IPS DF 6.9 (cell line): ENCODE data around the gene PCLAF.
"Not testable (repeated sequence)": the region's sequence is repeated elsewhere in the genome, so short reads cannot be mapped to it uniquely, and the experiment has no call there.

Experiments used
- DNase-seq: peaks from one replicate; pipeline ENCODE4 v3.0.0-alpha.2; 2013; ENCODE audit warnings: low read depth, low spot score
- H3K27ac ChIP-seq: one replicate; pipeline ENCODE4 v1.5.1; 2013; ENCODE audit warnings: low read length, control low read depth
- H3K27me3 ChIP-seq: 2 replicates; pipeline ENCODE4 v1.6.1; 2013; ENCODE audit warnings: mild to moderate bottlenecking, low read length; ENCODE audit not compliant: control insufficient read depth, insufficient read depth
- H3K36me3 ChIP-seq: 2 replicates; pipeline ENCODE4 v1.6.1; 2013; ENCODE audit warnings: low read length; ENCODE audit not compliant: control insufficient read depth, insufficient read depth
- H3K4me1 ChIP-seq: 2 replicates; pipeline ENCODE4 v1.6.1; 2013; ENCODE audit warnings: low read length; ENCODE audit not compliant: control insufficient read depth, insufficient read depth
- H3K4me3 ChIP-seq: 2 replicates; pipeline ENCODE4 v1.5.1; 2013; ENCODE audit warnings: mild to moderate bottlenecking, low read length
- H3K9me3 ChIP-seq: 2 replicates; pipeline ENCODE4 v1.6.1; 2013; ENCODE audit warnings: low read length, inconsistent platforms; ENCODE audit not compliant: control insufficient read depth, insufficient read depth
- WGBS: extraction: QIAGEN DNeasy Blood & Tissue Kit; methylation state at CpG from one replicate; pipeline ENCODE4 v1.1.7; 2013; ENCODE audit warnings: mixed read lengths, missing lambda C conversion rate; ENCODE audit not compliant: insufficient read length, insufficient coverage; 5-methylcytosine and 5-hydroxymethylcytosine counted together

PCLAF gene

GRCh38 chr15:64344651-64345294 is 36.5 kb downstream of the PCLAF start:
- Histone ChIP-seq H3K4me3 (no peak overlapping the region), H3K36me3 (no peaks in the 10 kb centered on the region), H3K9me3 (no peaks in the 10 kb centered on the region), H3K27ac (no peak overlapping the region), H3K4me1 (no peaks in the 10 kb centered on the region), H3K27me3 (no peaks in the 10 kb centered on the region)
- no peak for DNase-seq

- no peak overlapping the region for H3K27ac ChIP-seq
- H3K36me3 ChIP-seq: no peaks in the 10 kb centered on the region
- no peak overlapping the region for H3K4me3 ChIP-seq
- DNase-seq: no peak
- no peaks in the 10 kb centered on the region for H3K27me3 ChIP-seq
- no peaks in the 10 kb centered on the region for H3K9me3 ChIP-seq
- H3K4me1 ChIP-seq: no peaks in the 10 kb centered on the region
- WGBS: no CpG with 5 or more reads among the region's 2 CpGs
Measured at GRCh38 chr15:64343841-64344240, 37.4 kb downstream of the PCLAF start.

DNA sequence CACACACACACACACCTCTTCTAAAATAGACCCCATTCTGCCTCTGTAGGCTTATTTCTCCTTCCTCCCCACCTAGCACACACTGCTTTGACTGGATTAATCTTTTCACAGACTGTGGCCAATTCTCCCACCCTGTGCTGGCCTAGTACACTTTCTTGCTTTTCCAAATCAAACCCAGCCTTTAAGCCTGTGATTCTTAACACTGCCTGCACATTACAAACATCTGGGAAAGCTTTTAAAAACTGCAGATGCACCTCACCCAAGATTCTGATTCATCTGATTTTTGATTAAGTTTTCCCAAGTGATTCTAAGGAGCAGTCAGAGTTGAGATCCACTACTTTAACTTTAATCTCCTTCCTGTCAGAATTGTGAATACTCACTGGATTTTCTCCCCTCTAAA is 38.0 kb downstream of the PCLAF start:
- H3K27ac ChIP-seq: no peak overlapping the region
- no peaks in the 10 kb centered on the region for H3K27me3 ChIP-seq
- DNase-seq: no peak
- no peaks in the 10 kb centered on the region for H3K36me3 ChIP-seq
- H3K9me3 ChIP-seq: no peaks in the 10 kb centered on the region
- H3K4me3 ChIP-seq: no peak overlapping the region
- H3K4me1 ChIP-seq: no peaks in the 10 kb centered on the region

- Histone ChIP-seq H3K4me3 (no peak overlapping the region), H3K27ac (no peak overlapping the region), H3K27me3 (no peaks in the 10 kb centered on the region), H3K4me1 (no peaks in the 10 kb centered on the region), H3K36me3 (no peaks in the 10 kb centered on the region), H3K9me3 (no peaks in the 10 kb centered on the region)
- DNase-seq: no peak
- no CpG with 5 or more reads among the region's 4 CpGs for WGBS
Measured at GRCh38 chr15:64341961-64342360, 39.3 kb downstream of the PCLAF start.

DNA sequence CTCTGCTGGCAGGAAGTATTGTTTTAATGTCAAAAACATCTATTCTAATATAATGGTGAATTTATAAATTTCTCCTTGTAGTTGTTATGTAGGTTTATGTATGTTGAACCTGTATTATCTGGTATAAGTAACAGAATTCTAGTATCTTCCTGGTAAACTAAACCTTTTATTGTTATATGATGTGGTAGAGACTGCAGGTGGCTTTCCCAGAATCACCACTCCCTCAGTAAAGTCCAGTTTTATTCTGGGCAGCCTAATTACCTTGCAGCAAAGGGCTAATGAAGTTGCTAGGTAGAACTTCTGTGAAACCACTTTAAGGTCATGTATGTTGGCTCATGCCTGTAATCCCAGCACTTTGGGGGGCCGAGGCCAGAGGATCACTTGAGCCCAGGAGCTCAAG is 40.9 kb downstream of the PCLAF start:
- Histone ChIP-seq H3K4me3 (no peak overlapping the region), H3K27ac (no peak overlapping the region), H3K4me1 (no peaks in the 10 kb centered on the region), H3K36me3 (no peaks in the 10 kb centered on the region), H3K27me3 (no peaks in the 10 kb centered on the region), H3K9me3 (no peaks in the 10 kb centered on the region)
- WGBS: no CpG with 5 or more reads among the region's 1 CpG
- no peak for DNase-seq

DNA sequence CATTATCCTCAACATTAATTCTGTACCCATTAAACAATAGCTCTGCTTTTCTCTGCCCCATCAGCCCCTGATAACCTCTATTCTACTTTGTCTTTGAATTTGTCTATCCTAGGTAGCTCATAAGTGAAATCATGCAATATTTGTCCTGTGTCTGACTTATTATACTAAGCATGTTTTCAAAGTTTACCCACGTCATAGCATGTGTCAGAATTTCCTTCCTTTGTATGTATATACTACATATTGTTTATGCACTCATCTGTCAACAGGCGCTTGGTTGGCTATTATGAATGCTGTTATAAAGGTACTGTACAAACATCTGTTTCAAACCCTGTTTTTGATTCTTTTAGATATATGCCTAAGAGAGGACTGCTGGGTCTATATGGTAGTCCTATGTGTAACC is 43.5 kb downstream of the PCLAF start:
- no peaks in the 10 kb centered on the region for H3K4me1 ChIP-seq
- DNase-seq: no peak
- WGBS: no CpG with 5 or more reads among the region's 2 CpGs
- no peaks in the 10 kb centered on the region for H3K27me3 ChIP-seq
- no peak overlapping the region for H3K27ac ChIP-seq
- no peaks in the 10 kb centered on the region for H3K9me3 ChIP-seq
- H3K4me3 ChIP-seq: no peak overlapping the region
- no peaks in the 10 kb centered on the region for H3K36me3 ChIP-seq

DNA sequence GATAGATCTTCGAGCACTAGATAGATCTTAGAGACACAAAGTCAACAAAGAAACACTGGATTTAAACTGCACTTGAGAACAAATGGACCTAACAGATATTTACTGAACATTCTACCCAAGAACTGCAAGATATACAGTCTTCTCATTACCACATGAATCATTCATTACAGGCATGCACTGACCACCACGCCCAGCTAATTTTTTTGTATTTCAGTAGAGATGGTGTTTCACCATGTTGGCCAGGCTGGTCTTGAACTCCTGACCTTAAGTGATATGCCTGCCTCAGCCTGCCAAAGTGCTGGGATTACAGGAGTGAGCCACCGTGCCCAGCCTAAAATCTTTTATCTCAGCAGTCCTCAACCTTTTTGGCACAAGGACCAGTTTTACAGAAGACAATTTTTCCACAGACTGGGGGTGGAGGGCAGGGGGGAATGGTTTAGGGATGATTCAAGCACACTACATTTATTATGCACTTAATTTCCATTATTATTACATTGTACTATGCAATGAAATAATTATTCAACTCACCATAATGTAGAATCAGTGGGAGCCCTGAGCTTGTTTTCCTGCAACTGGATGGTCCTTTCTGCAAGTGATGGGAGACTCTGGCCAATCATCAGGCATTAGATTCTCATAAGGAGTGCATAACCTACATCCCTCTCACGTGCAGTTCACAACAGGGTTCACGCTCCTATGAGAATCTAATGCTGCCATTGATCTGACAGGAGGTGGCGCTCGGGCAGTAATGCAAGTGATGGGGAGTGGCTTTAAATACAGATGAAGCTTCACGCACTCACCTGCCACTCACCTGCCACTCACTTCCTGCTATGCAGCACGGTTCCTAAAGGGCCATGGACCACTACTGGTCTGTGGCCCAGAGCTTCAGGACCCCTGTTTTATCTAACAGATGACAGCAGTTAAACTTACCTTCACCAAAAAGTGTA is 47.0 kb downstream of the PCLAF start:
- WGBS: no CpG with 5 or more reads among the region's 9 CpGs

GRCh38 chr15:64333516-64333915 is 47.7 kb downstream of the PCLAF start:
- no CpG with 5 or more reads among the region's 2 CpGs for WGBS
- DNase-seq: no peak
- no peak overlapping the region for H3K27ac ChIP-seq

More for the DNA sequence above, 47.0 kb downstream of the PCLAF start:
- Histone ChIP-seq H3K4me1 (no peaks in the 10 kb centered on the region), H3K27ac (no peak overlapping the region), H3K27me3 (no peaks in the 10 kb centered on the region), H3K36me3 (no peaks in the 10 kb centered on the region), H3K9me3 (no peaks in the 10 kb centered on the region), H3K4me3 (no peak overlapping the region)
- DNase-seq: no peak

DNA sequence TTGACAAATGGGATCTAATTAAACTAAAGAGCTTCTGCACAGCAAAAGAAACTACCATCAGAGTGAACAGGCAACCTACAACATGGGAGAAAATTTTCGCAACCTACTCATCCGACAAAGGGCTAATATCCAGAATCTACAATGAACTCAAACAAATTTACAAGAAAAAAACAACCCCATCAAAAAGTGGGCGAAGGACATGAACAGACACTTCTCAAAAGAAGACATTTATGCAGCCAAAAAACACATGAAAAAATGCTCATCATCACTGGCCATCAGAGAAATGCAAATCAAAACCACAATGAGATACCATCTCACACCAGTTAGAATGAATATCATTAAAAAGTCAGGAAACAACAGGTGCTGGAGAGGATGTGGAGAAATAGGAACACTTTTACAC is 49.6 kb downstream of the PCLAF start:
- H3K27me3 ChIP-seq, H3K4me3 ChIP-seq, DNase-seq, H3K36me3 ChIP-seq, H3K27ac ChIP-seq, H3K4me1 ChIP-seq, H3K9me3 ChIP-seq: not testable (repeated sequence)
- no CpG with 5 or more reads among the region's 3 CpGs for WGBS

More at GRCh38 chr15:64333516-64333915, 47.7 kb downstream of the PCLAF start:
- no peaks in the 10 kb centered on the region for H3K9me3 ChIP-seq
- H3K36me3 ChIP-seq: no peaks in the 10 kb centered on the region
- H3K27me3 ChIP-seq: no peaks in the 10 kb centered on the region
- H3K4me3 ChIP-seq: no peak overlapping the region
- no peaks in the 10 kb centered on the region for H3K4me1 ChIP-seq

GRCh38 chr15:64326975-64327374 is 54.3 kb downstream of the PCLAF start:
- H3K9me3 ChIP-seq, H3K4me1 ChIP-seq, DNase-seq, H3K36me3 ChIP-seq, H3K4me3 ChIP-seq, H3K27ac ChIP-seq, H3K27me3 ChIP-seq: not testable (repeated sequence)
- no CpG with 5 or more reads among the region's 15 CpGs for WGBS

DNA sequence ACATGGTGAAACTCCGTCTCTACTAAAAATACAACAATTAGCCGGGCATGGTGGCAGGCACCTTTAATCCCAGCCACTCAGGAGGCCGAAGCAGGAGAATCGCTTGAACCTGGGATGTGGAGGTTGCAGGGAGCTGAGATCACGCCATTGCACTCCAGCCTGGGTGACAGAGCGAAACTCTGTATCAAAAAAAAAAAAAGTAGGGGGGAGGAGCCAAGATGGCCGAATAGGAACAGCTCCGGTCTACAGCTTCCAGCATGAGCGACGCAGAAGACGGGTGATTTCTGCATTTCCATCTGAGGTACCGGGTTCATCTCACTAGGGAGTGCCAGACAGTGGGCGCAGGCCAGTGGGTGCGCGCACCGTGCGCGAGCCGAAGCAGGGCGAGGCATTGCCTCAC is 54.8 kb downstream of the PCLAF start:
- not testable (repeated sequence) for H3K27me3 ChIP-seq, H3K36me3 ChIP-seq, H3K4me1 ChIP-seq, H3K9me3 ChIP-seq, H3K4me3 ChIP-seq, DNase-seq, H3K27ac ChIP-seq
- WGBS: no CpG with 5 or more reads among the region's 20 CpGs
